ENCODE results near the gene TMEM109.

Gene TMEM109

GRCh38 chr11:60952742-60953170, 38.8 kb downstream of the TMEM109 start:
- H3K27me3 ChIP-seq (ENCODE audit: insufficient read depth, poor library complexity, severe bottlenecking) = no peaks in the 10 kb centered on the region
- no peak overlapping the region for H3K27ac ChIP-seq (ENCODE audit: poor library complexity, severe bottlenecking)
- H3K4me3 ChIP-seq (ENCODE audit: severe bottlenecking) = no peak overlapping the region
- TF ChIP-seq CTCF (IDR thresholded peaks at IDR 0.05; ENCODE audit: poor library complexity, severe bottlenecking) = no peak
- no peaks in the 10 kb centered on the region for H3K4me1 ChIP-seq (ENCODE audit: insufficient read depth, poor library complexity, severe bottlenecking)
- ATAC-seq (ENCODE audit: low read depth) (no peak), DNase-seq (ENCODE audit: low spot score) (no peak)
- no peaks in the 10 kb centered on the region for H3K9me3 ChIP-seq (ENCODE audit: severe bottlenecking)
- no peaks in the 10 kb centered on the region for H3K36me3 ChIP-seq (ENCODE audit: low read depth)

- DNase-seq (ENCODE audit: low spot score) (no peak), ATAC-seq (ENCODE audit: low read depth) (no peak)
- H3K36me3 ChIP-seq (ENCODE audit: low read depth) = no peaks in the 10 kb centered on the region
- H3K27me3 ChIP-seq (ENCODE audit: insufficient read depth, poor library complexity, severe bottlenecking) = no peaks in the 10 kb centered on the region
- no peak overlapping the region for H3K27ac ChIP-seq (ENCODE audit: poor library complexity, severe bottlenecking)
- TF ChIP-seq CTCF (IDR thresholded peaks at IDR 0.05; ENCODE audit: poor library complexity, severe bottlenecking) = no peak
- no peaks in the 10 kb centered on the region for H3K9me3 ChIP-seq (ENCODE audit: severe bottlenecking)
- H3K4me3 ChIP-seq (ENCODE audit: severe bottlenecking) = no peak overlapping the region
- H3K4me1 ChIP-seq (ENCODE audit: insufficient read depth, poor library complexity, severe bottlenecking) = no peaks in the 10 kb centered on the region
Observed at GRCh38 chr11:60953781-60954180, 39.8 kb downstream of the TMEM109 start.

GRCh38 chr11:60954421-60954820, 40.5 kb downstream of the TMEM109 start:
- Histone ChIP-seq H3K4me1 (ENCODE audit: insufficient read depth, poor library complexity, severe bottlenecking) (no peaks in the 10 kb centered on the region), H3K27me3 (ENCODE audit: insufficient read depth, poor library complexity, severe bottlenecking) (no peaks in the 10 kb centered on the region), H3K27ac (ENCODE audit: poor library complexity, severe bottlenecking) (no peak overlapping the region), H3K9me3 (ENCODE audit: severe bottlenecking) (no peaks in the 10 kb centered on the region), H3K36me3 (ENCODE audit: low read depth) (no peaks in the 10 kb centered on the region), H3K4me3 (ENCODE audit: severe bottlenecking) (no peak overlapping the region)
- no peak for ATAC-seq (ENCODE audit: low read depth)
- DNase-seq (ENCODE audit: low spot score) = no peak
- no peak for TF ChIP-seq CTCF (IDR thresholded peaks at IDR 0.05; ENCODE audit: poor library complexity, severe bottlenecking)

- Histone ChIP-seq H3K36me3 (ENCODE audit: low read depth) (no peaks in the 10 kb centered on the region), H3K9me3 (ENCODE audit: severe bottlenecking) (no peaks in the 10 kb centered on the region), H3K27ac (ENCODE audit: poor library complexity, severe bottlenecking) (no peak overlapping the region), H3K4me1 (ENCODE audit: insufficient read depth, poor library complexity, severe bottlenecking) (no peaks in the 10 kb centered on the region), H3K4me3 (ENCODE audit: severe bottlenecking) (no peak overlapping the region), H3K27me3 (ENCODE audit: insufficient read depth, poor library complexity, severe bottlenecking) (no peaks in the 10 kb centered on the region)
- DNase-seq (ENCODE audit: low spot score) (no peak), ATAC-seq (ENCODE audit: low read depth) (no peak)
- no peak for TF ChIP-seq CTCF (IDR thresholded peaks at IDR 0.05; ENCODE audit: poor library complexity, severe bottlenecking)
Observed at GRCh38 chr11:60955571-60955970, 41.6 kb downstream of the TMEM109 start.

GRCh38 chr11:60957188-60957587, 43.2 kb downstream of the TMEM109 start:
- TF ChIP-seq CTCF (IDR thresholded peaks at IDR 0.05; ENCODE audit: poor library complexity, severe bottlenecking) = no peak
- Histone ChIP-seq H3K27me3 (ENCODE audit: insufficient read depth, poor library complexity, severe bottlenecking) (no peaks in the 10 kb centered on the region), H3K4me3 (ENCODE audit: severe bottlenecking) (no peak overlapping the region), H3K36me3 (ENCODE audit: low read depth) (no peaks in the 10 kb centered on the region), H3K4me1 (ENCODE audit: insufficient read depth, poor library complexity, severe bottlenecking) (no peaks in the 10 kb centered on the region), H3K27ac (ENCODE audit: poor library complexity, severe bottlenecking) (no peak overlapping the region), H3K9me3 (ENCODE audit: severe bottlenecking) (no peaks in the 10 kb centered on the region)
- DNase-seq (ENCODE audit: low spot score) (no peak), ATAC-seq (ENCODE audit: low read depth) (no peak; the same call in 2 of the 3 replicates)
